K562 (cell line): ENCODE measurements around the gene PSAP. TPM values are rescaled to one million over a fixed set of nuclear protein-coding genes. Genes with fewer than 3 reads are reported as not detected.

Experiments used
- BCOR ChIP-seq: fragments of 450-650 bp; IDR thresholded peaks from 2 replicates; pipeline ENCODE4 v1.6.1; 2016
- DEAF1 ChIP-seq: fragments of 450-650 bp; formaldehyde crosslinking; IDR thresholded peaks from 2 replicates; pipeline ENCODE4 v1.4.0; 2020; ENCODE audit warnings: mild to moderate bottlenecking, moderate library complexity
- DNMT1 ChIP-seq: fragments of 450-650 bp; IDR thresholded peaks from 2 replicates; pipeline ENCODE4 v1.6.1; 2016; ENCODE audit warnings: antibody characterized with exemption, mild to moderate bottlenecking
- E2F5 ChIP-seq: sonication (generic); formaldehyde crosslinking; IDR thresholded peaks from 2 replicates; pipeline ENCODE4 v1.8.0; 2022; ENCODE audit warnings: mild to moderate bottlenecking, missing genetic modification reagents
- GTF2A2 ChIP-seq: IDR thresholded peaks from 2 replicates; pipeline ENCODE4 v1.6.1; 2016; ENCODE audit warnings: mild to moderate bottlenecking, missing genetic modification characterization, missing compliant biosample characterization
- JUN ChIP-seq, 2 experiments: sonication (generic) in 1 of 2; formaldehyde crosslinking in 1 of 2; IDR thresholded peaks; 2 replicates each; pipeline versions ENCODE4 v1.6.1 to v1.8.0; 2012 to 2022; ENCODE audit warnings: borderline replicate concordance in 2 of 2, mild to moderate bottlenecking in 2 of 2, improper control_type of control experiment in 1 of 2, low read depth in 1 of 2, low read length in 1 of 2, missing genetic modification reagents in 1 of 2
- KDM2B ChIP-seq: fragments of 250-450 bp; sonication (Bioruptor Pico); IDR thresholded peaks from 2 replicates; pipeline ENCODE4 v1.8.0; 2021; ENCODE audit warnings: mild to moderate bottlenecking, moderate library complexity
- MAFF ChIP-seq: IDR thresholded peaks from 2 replicates; pipeline ENCODE4 v1.6.1; 2012; ENCODE audit warnings: low read length, improper control_type of control experiment
- MBD1 ChIP-seq: fragments of 250-450 bp; sonication (Bioruptor Pico); IDR thresholded peaks from 2 replicates; pipeline ENCODE4 v1.8.0; 2022; ENCODE audit warnings: inconsistent platforms
- MCM5 ChIP-seq: fragments of 450-650 bp; IDR thresholded peaks from 2 replicates; pipeline ENCODE4 v1.6.1; 2016; ENCODE audit warnings: low read depth
- PHB ChIP-seq: fragments of 250-450 bp; sonication (Bioruptor Pico); IDR thresholded peaks from 2 replicates; pipeline ENCODE4 v1.5.0; 2021
- SETDB1 ChIP-seq: IDR thresholded peaks from one replicate; pipeline ENCODE4 v1.6.1; 2012; ENCODE audit warnings: low read length, control low read depth, inconsistent platforms
- SMC3 ChIP-seq: conservative IDR thresholded peaks from 2 replicates; pipeline ENCODE4 v1.6.1; 2011; ENCODE audit warnings: low read depth, low read length, improper control_type of control experiment; ENCODE audit not compliant: insufficient read depth
- TFAP4 ChIP-seq: sonication (generic); formaldehyde crosslinking; IDR thresholded peaks from 2 replicates; pipeline ENCODE4 v1.8.0; 2022; ENCODE audit warnings: missing genetic modification reagents, mild to moderate bottlenecking, moderate library complexity, borderline replicate concordance
- ZBTB11 ChIP-seq, 3 experiments: fragments of 200-800 bp in 1 of 3; fragments of 250-450 bp in 1 of 3; fragments of 450-650 bp in 1 of 3; sonication (Bioruptor Pico) in 1 of 3; sonication (Bioruptor generic) in 1 of 3; formaldehyde crosslinking in 1 of 3; IDR thresholded peaks; 2 replicates each; pipeline versions ENCODE4 v1.6.1 to v1.8.0; 2016 to 2022; ENCODE audit warnings: mild to moderate bottlenecking in 2 of 3, missing genetic modification characterization in 2 of 3, missing compliant biosample characterization in 1 of 3, moderate library complexity in 1 of 3
- ZBTB34 ChIP-seq: fragments of 250-450 bp; sonication (Bioruptor Pico); IDR thresholded peaks from 2 replicates; pipeline ENCODE4 v1.8.0; 2021; ENCODE audit warnings: mild to moderate bottlenecking, moderate library complexity
- ZNF124 ChIP-seq: sonication (generic); formaldehyde crosslinking; IDR thresholded peaks from 2 replicates; pipeline ENCODE4 v1.8.1; 2022; ENCODE audit warnings: missing genetic modification reagents
- ZNF212 ChIP-seq: fragments of 450-650 bp; formaldehyde crosslinking; IDR thresholded peaks from 2 replicates; pipeline ENCODE4 v1.4.0; 2020; ENCODE audit warnings: mild to moderate bottlenecking
- ZNF431 ChIP-seq: sonication (generic); formaldehyde crosslinking; IDR thresholded peaks from 2 replicates; pipeline ENCODE4 v1.8.0; 2022; ENCODE audit warnings: mild to moderate bottlenecking, missing genetic modification reagents
- polyA plus RNA-seq, 8 experiments: library from polyadenylated mRNA; depleted of rRNA in 4 of 8; stranded (reverse) in 5 of 8; unstranded in 3 of 8; fragments of >200 nt; fragmentation: Nextera tagmentation in 2 of 8; fragmentation: Illumina TruSeq in 1 of 8; extraction: Ambion mirVana in 2 of 8; extraction: Trizol in 1 of 8; gene quantifications; 2 replicates each; pipeline versions ENCODE4 v1.2.1 to v1.2.3, GENCODE V29; 2011 to 2014; ENCODE audit warnings: inconsistent platforms in 1 of 8, missing spikeins in 1 of 8
- total RNA-seq, 7 experiments: library from RNA; depleted of rRNA in 6 of 7; stranded (reverse); fragments of >200 nt in 6 of 7; fragmentation: Illumina TruSeq in 2 of 7; extraction: Trizol in 2 of 7; gene quantifications; 2 replicates each; pipeline versions ENCODE4 v1.2.1 to v1.2.3, GENCODE V29; 2011 to 2021; ENCODE audit warnings: low replicate concordance in 1 of 7

Gene PSAP
- total and polyA plus RNA-seq, 9 of the 15 experiments (the other 6 are each of a cell fraction or from before 2014, with no cell fraction given) = 245 to 700 (median 429) TPM

GRCh38 chr10:71893920-71894319 lies 42.9 kb upstream of the PSAP start (continued):
- peak in 1 of 3 experiments; percentile 46; a peak in 1 of 6 replicates for TF ChIP-seq ZBTB11 (CRISPR knock-in tag; IDR thresholded peaks at IDR 0.05)
- peak; percentile 64 for TF ChIP-seq TFAP4 (CRISPR knock-in tag)
- TF ChIP-seq ZNF124 (CRISPR knock-in tag) = no peak
- TF ChIP-seq KDM2B = no peak
- TF ChIP-seq DEAF1 = no peak
- TF ChIP-seq BCOR = peak; percentile 78
- 0 out of 2 replicates have a peak, but pooled peaks have one; percentile 30 for TF ChIP-seq JUN (IDR thresholded peaks at IDR 0.05; ENCODE audit: borderline replicate concordance, low read depth, low read length)
- no peak for TF ChIP-seq JUN (CRISPR knock-in tag; IDR thresholded peaks at IDR 0.05; ENCODE audit: borderline replicate concordance)
- no peak for TF ChIP-seq MCM5
- no peak for TF ChIP-seq DNMT1
- TF ChIP-seq PHB (CRISPR knock-in tag) = no peak
- TF ChIP-seq SMC3 = no peak
- no peak for TF ChIP-seq ZNF431 (CRISPR knock-in tag)
- TF ChIP-seq GTF2A2 (tag) = no peak
- no peak for TF ChIP-seq ZNF212 (CRISPR knock-in tag)
- no peak for TF ChIP-seq E2F5 (CRISPR knock-in tag)
- no peak for TF ChIP-seq MBD1 (CRISPR knock-in tag)
- TF ChIP-seq MAFF = peak; percentile 83
- no peak for TF ChIP-seq SETDB1
- TF ChIP-seq ZBTB34 (CRISPR knock-in tag) = no peak
